Glomerular endothelial cell (primary cell): ENCODE measurements around the gene CPB2. TPM values are rescaled to one million over a fixed set of nuclear protein-coding genes. Genes with fewer than 3 reads are reported as not detected.

Experiments
- DNase-seq: peaks from one replicate; pipeline ENCODE4 v3.0.0-alpha.2; 2011; ENCODE audit warnings: low read depth, low spot score; ENCODE audit errors: extremely low read depth
- total RNA-seq: library from RNA; depleted of rRNA; stranded (reverse); fragments of >200 nt; gene quantifications from 2 replicates; pipeline ENCODE4 v1.2.3, GENCODE V29; 2015

The CPB2 gene
- total RNA-seq, 1 donor from 2014 or later = not detected

GRCh38 chr13:46006688-46007452 is 98.0 kb downstream of the CPB2 start:
- no peak for DNase-seq

- DNase-seq = no peak
Measured at GRCh38 chr13:46004491-46004890, 100.3 kb downstream of the CPB2 start.

Other genes starting within 250 kb of the CPB2 start
- 17.1 and 30.1 TPM in 2 replicates for gene ZC3H13, start 52.3 kb downstream of the CPB2 start, total RNA-seq
- gene LCP1, start 77.1 kb upstream of the CPB2 start, total RNA-seq = 1.4 and 2.3 TPM in 2 replicates
- 0.06 TPM in 1 of 2 replicates, not detected in the other for gene LRRC63, start 106.9 kb upstream of the CPB2 start, total RNA-seq